Colonic mucosa (tissue), 4 donors: Measurements from ENCODE around the gene CST9L. TPM values are rescaled to one million over a fixed set of nuclear protein-coding genes. Genes with fewer than 3 reads are reported as not detected.

Source experiments
- DNase-seq: peaks from one replicate; pipeline ENCODE4 v3.0.0-alpha.2; 2020
- H3K27ac ChIP-seq: fragments of 200-600 bp; one replicate; pipeline ENCODE4 v1.8.0; 2021
- H3K27me3 ChIP-seq: fragments of 200-600 bp; one replicate; pipeline ENCODE4 v1.8.0; 2021
- H3K36me3 ChIP-seq: fragments of 200-600 bp; one replicate; pipeline ENCODE4 v1.8.0; 2021
- H3K4me1 ChIP-seq: fragments of 200-600 bp; one replicate; pipeline ENCODE4 v1.8.0; 2021; ENCODE audit warnings: mild to moderate bottlenecking
- H3K4me3 ChIP-seq: fragments of 200-600 bp; one replicate; pipeline ENCODE4 v1.8.0; 2021
- H3K9ac ChIP-seq, 2 donors: one replicate each; pipeline ENCODE4 v1.7.0; 2013; ENCODE audit warnings: control low read depth in 2 of 2, low read depth in 2 of 2, low read length in 2 of 2
- H3K9me3 ChIP-seq: fragments of 200-600 bp; one replicate; pipeline ENCODE4 v1.8.0; 2021
- intact Hi-C: fragments of 100-400 bp; cut with DNase I; formaldehyde crosslinking; loops from one replicate; pipeline ENCODE4 v1.14.1; 2022
- total RNA-seq, 2 donors: library from RNA; stranded (reverse); fragmentation: NEBNext Ultra II Directional in 1 of 2; extraction: Animal tissue kit (Norgen Biotek cat#: 25700) in 1 of 2; gene quantifications; one replicate each; pipeline ENCODE4 v1.2.1, GENCODE V29; 2021
- TF ChIP-seq, protein P1 (sequence below): fragments of 200-600 bp; IDR thresholded peaks from one replicate; pipeline ENCODE4 v1.8.0; 2022; ENCODE audit warnings: antibody characterized with exemption, mild to moderate bottlenecking
- donor health status: healthy.
- donor health status: DM: no; HTN: no; CAD: no.
- donor health status: DM: no; HTN: no; CAD: no.

CST9L gene
- total RNA-seq, 2 donors from 2014 or later, result not detected

DNA sequence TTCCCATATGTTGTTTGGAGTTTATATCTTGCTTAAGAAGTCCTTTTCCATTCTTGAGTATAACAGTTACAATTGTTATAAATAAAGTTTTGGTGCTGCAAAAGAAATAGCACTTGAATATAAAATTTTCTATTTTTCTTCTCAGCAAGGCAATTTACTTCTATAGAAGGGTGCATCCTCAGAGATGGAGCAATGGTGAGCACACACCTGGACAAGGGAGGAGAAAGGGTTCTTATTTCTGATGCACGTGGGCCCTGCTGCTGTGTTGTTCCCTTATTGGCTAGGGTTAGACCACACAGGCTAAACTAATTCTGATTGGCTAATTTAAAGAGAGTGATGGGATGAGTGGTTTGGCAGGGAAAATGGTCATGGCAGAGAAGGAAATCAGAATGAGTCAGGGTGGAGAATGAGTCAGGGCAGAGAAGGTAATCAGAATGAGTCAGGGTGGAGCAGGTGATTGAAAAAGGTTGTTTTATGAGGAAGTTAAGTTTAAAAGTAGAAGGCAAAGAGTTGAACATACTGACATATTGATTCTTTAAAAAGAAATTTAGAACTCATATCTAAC is 39.3 kb downstream of the CST9L start:
- Histone ChIP-seq H3K4me1 (no peaks in the 10 kb centered on the region), H3K4me3 (no peak overlapping the region), H3K27me3 (no peaks in the 10 kb centered on the region), H3K9me3 (no peaks in the 10 kb centered on the region), H3K27ac (no peak overlapping the region), H3K9ac (no peak overlapping the region), H3K36me3 (no peaks in the 10 kb centered on the region)
- TF ChIP-seq, protein P1, sequence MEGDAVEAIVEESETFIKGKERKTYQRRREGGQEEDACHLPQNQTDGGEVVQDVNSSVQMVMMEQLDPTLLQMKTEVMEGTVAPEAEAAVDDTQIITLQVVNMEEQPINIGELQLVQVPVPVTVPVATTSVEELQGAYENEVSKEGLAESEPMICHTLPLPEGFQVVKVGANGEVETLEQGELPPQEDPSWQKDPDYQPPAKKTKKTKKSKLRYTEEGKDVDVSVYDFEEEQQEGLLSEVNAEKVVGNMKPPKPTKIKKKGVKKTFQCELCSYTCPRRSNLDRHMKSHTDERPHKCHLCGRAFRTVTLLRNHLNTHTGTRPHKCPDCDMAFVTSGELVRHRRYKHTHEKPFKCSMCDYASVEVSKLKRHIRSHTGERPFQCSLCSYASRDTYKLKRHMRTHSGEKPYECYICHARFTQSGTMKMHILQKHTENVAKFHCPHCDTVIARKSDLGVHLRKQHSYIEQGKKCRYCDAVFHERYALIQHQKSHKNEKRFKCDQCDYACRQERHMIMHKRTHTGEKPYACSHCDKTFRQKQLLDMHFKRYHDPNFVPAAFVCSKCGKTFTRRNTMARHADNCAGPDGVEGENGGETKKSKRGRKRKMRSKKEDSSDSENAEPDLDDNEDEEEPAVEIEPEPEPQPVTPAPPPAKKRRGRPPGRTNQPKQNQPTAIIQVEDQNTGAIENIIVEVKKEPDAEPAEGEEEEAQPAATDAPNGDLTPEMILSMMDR, result no peak
- intact Hi-C loops, result no loop called here
- no peak for DNase-seq

DNA sequence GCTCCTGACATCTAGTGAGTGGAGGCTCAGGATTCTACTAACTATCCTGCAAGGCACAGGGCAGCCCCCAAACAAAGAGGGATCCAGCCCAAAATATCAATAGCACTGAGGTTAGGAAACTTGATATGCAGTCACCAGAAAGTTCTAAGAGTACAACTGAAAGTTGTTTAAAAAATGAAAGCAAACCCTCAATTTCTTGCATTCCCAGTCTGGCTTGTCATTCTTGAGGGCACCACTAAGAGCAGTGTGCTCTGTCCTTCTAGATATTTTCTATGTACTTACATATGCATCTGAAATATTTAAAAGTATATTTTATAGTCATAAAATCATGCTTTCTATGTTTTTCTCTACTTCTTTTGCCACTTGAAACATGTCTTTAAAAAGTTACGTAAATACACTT is 41.4 kb downstream of the CST9L start:
- H3K9ac ChIP-seq, result no peak overlapping the region
- no peak overlapping the region for H3K4me3 ChIP-seq
- H3K27me3 ChIP-seq, result no peaks in the 10 kb centered on the region
- no peaks in the 10 kb centered on the region for H3K4me1 ChIP-seq
- H3K9me3 ChIP-seq, result no peaks in the 10 kb centered on the region
- DNase-seq, result no peak
- intact Hi-C loops, result no loop called here
- no peaks in the 10 kb centered on the region for H3K36me3 ChIP-seq
- TF ChIP-seq, protein P1, result no peak
- H3K27ac ChIP-seq, result no peak overlapping the region

DNA sequence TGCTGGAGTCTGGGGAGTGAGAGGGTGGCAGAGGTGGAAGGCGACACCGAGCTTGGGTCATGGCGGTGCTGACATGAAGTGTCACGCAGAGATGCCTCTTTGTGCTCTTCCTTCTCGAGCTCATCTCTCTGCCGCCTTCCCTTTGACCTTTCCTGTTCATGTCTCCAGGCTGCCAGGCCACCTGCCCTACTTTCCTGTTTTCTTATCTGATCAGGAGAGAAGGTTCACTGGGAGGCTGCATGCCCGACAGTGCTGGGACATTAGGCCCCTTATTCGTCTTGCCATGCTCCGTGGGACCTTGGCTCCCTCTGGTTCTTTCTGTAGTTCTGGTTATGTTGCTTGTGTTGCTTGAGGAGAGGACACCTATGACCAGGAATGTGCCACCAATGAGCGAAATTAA is 44.1 kb downstream of the CST9L start:
- intact Hi-C loops, result no loop called here
- H3K36me3 ChIP-seq, result no peaks in the 10 kb centered on the region

DNA sequence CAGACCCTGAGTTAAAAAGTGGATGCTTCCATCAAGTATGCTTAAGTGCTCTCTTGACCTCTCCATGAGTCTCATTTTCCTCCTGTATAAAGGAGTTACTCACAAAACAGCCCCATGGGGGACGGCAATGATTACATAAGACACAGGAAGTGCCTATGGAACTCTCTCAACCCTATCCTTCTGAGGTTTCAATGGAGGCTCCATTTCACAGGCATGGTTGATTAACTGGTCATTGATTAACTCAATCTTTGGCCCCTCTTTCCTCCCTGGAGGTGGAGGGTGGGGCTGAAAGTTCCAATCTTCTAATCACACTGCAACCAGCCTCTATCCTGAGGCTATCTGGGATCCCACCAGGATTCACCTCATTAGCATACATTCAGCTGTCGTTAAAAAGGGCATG is 48.1 kb downstream of the CST9L start:
- H3K9me3 ChIP-seq, result no peaks in the 10 kb centered on the region
- no peaks in the 10 kb centered on the region for H3K36me3 ChIP-seq
- no peaks in the 10 kb centered on the region for H3K27me3 ChIP-seq
- no peaks in the 10 kb centered on the region for H3K4me1 ChIP-seq
- H3K9ac ChIP-seq, result no peak overlapping the region
- H3K4me3 ChIP-seq, result no peak overlapping the region
- no peak for DNase-seq
- TF ChIP-seq, protein P1, result no peak
- intact Hi-C loops, result no loop called here
- H3K27ac ChIP-seq, result no peak overlapping the region

More for the DNA sequence above, 44.1 kb downstream of the CST9L start:
- Histone ChIP-seq H3K4me3 (no peak overlapping the region), H3K27me3 (no peaks in the 10 kb centered on the region), H3K9ac (no peak overlapping the region), H3K9me3 (no peaks in the 10 kb centered on the region), H3K27ac (no peak overlapping the region), H3K4me1 (no peaks in the 10 kb centered on the region)
- DNase-seq, result no peak
- TF ChIP-seq, protein P1, result no peak

DNA sequence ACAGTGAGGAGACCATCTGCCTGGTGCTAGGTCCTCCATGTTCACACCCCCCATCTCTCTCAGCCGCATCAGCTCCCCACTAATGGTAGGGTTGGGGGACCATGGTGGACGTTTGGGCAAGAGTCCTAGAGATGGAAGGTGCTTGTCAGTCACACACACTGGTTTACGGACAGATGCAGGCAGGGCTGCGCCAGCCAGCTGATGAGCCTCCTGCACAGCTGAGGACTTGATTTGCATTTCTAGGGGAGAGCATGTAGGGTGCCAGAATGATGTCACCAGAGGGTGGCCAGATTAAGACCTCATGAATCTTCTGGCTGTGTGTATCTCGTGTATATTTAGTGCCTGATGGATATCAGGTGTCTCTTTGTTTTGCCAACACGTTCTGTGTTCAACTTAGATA is 48.7 kb downstream of the CST9L start:
- Histone ChIP-seq H3K4me3 (no peak overlapping the region), H3K9ac (no peak overlapping the region), H3K36me3 (no peaks in the 10 kb centered on the region), H3K27ac (no peak overlapping the region), H3K4me1 (no peaks in the 10 kb centered on the region), H3K27me3 (no peaks in the 10 kb centered on the region), H3K9me3 (no peaks in the 10 kb centered on the region)
- intact Hi-C loops, result no loop called here
- TF ChIP-seq, protein P1, result no peak
- DNase-seq, result no peak
